ENCODE results near the gene MOB3C. TPM values are rescaled to one million over a fixed set of nuclear protein-coding genes. Genes with fewer than 3 reads are reported as not detected.

The MOB3C gene
- total and polyA plus RNA-seq, 2 experiments from 2014 or later: 5.5 to 6.2 TPM

DNA sequence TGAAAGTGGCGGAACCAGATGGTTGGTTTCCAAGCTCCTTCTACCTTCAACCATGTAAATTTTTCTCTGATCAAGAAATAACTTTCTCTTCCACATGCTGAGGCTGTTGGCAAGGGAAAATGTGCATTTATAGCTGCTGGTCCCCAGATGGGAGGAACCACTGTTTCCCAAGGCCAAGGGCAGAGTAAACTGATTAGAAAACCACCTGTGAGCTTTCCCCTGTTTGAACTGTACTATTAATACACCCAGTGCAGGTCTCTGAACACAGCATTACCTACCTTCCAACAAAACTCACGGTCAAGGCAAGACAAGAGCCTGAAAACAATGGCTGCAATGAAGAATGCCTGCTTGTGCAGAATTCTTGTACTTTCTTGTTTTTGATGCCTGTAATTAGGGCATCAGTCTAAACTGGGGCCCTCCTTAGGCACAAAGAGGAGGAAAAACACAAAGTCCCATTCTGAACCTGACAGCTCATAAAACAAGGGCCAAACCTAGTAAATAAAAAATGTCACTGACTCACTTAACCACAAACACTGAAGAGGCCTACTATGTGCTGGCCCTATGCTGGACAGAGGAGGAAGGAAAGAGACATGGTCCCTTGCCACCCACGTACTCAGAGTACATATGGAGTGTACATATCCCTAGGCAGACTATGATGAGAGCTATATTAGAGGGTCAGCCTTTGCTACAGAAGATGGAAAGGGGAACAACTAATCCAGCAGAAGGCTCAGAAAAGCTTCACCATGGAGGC, 15.2 kb downstream of the MOB3C start:
- H3K27me3 ChIP-seq: no peaks in the 10 kb centered on the region
- H3K4me3 ChIP-seq: no peak overlapping the region
- DNase-seq (ENCODE audit: low read depth in 1 of 2, low spot score in 1 of 2): no peak
- H3K4me1 ChIP-seq (ENCODE audit: low read depth): no peaks in the 10 kb centered on the region
- no peaks in the 10 kb centered on the region for H3K9me3 ChIP-seq (ENCODE audit: low read depth)
- no peaks in the 10 kb centered on the region for H3K36me3 ChIP-seq
- TF ChIP-seq, protein P1, sequence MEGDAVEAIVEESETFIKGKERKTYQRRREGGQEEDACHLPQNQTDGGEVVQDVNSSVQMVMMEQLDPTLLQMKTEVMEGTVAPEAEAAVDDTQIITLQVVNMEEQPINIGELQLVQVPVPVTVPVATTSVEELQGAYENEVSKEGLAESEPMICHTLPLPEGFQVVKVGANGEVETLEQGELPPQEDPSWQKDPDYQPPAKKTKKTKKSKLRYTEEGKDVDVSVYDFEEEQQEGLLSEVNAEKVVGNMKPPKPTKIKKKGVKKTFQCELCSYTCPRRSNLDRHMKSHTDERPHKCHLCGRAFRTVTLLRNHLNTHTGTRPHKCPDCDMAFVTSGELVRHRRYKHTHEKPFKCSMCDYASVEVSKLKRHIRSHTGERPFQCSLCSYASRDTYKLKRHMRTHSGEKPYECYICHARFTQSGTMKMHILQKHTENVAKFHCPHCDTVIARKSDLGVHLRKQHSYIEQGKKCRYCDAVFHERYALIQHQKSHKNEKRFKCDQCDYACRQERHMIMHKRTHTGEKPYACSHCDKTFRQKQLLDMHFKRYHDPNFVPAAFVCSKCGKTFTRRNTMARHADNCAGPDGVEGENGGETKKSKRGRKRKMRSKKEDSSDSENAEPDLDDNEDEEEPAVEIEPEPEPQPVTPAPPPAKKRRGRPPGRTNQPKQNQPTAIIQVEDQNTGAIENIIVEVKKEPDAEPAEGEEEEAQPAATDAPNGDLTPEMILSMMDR (IDR thresholded peaks at IDR 0.05; ENCODE audit: low read depth, low read length): no peak
- no peak overlapping the region for H3K27ac ChIP-seq

DNA sequence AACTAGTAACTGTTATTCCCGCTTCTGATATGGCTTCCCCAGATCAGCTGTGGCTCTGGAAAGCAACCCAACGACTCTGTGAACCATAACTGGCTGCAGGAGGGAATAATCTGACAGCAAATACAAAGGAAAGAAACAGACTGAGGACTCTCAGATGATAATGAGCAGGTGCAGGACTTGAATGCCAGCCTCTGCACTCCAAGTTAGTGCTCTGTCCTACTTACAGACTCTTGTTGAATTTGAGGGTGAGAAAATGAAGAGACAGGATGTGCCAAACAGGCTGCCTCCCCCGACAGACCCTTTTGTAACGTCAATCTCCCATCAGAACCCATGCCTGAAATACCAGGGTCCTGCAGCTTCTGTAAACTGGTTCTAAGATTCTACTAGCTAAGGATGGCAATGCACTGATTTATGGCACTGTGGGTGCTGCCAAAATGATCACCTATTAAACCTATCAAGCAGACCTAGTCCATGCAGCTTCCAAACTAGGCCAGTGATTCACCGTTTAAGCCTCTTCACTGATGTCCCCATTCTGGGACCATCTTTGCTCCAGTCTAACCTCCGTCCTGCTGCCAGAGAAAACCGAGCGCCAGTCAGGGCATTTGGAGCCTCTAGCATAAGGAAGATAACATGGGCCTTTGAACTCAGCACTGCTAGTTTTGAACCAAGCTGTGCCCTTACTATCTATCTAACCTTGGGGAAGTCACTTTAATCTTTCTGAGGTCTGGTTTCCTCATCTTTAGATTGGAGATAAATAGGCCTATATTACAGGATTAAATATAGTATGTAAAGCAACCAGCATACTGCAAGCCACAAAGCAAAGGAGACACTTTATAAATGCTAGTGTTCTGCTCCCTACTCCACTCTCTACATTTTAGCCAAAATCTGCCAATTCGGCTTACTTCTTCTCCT, 17.3 kb downstream of the MOB3C start:
- Histone ChIP-seq H3K27ac (no peak overlapping the region), H3K4me3 (no peak overlapping the region), H3K9me3 (ENCODE audit: low read depth) (no peaks in the 10 kb centered on the region), H3K27me3 (no peaks in the 10 kb centered on the region), H3K4me1 (ENCODE audit: low read depth) (no peaks in the 10 kb centered on the region), H3K36me3 (no peaks in the 10 kb centered on the region)
- DNase-seq (ENCODE audit: low read depth in 1 of 2, low spot score in 1 of 2): no peak
- TF ChIP-seq, protein P1 (IDR thresholded peaks at IDR 0.05; ENCODE audit: low read depth, low read length): no peak

DNA sequence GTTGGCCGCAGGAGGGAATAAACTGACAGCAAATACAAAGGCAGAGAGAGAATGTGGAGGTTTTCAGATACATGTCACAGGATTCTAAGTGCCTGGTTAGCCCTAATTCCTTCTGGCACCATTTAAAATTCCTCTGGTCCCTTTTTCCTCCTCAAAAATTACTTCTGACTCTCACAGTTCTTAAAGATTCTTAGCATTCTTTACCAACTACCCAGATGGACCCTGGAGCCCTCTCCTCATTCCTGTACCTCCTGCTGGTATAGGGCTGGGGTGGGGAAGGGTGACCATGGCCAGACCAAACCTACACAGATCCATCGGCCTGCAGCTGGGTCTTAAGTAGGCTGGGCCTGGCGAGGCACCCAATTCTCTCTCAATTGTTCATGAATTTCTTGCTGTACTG, 19.8 kb downstream of the MOB3C start:
- Histone ChIP-seq H3K4me3 (no peak overlapping the region), H3K36me3 (peaks cover 2% of the 10 kb centered on the region), H3K27me3 (no peaks in the 10 kb centered on the region), H3K27ac (no peak overlapping the region), H3K4me1 (ENCODE audit: low read depth) (no peaks in the 10 kb centered on the region), H3K9me3 (ENCODE audit: low read depth) (no peaks in the 10 kb centered on the region)
- no peak for DNase-seq (ENCODE audit: low read depth in 1 of 2, low spot score in 1 of 2)
- TF ChIP-seq, protein P1 (IDR thresholded peaks at IDR 0.05; ENCODE audit: low read depth, low read length): no peak

DNA sequence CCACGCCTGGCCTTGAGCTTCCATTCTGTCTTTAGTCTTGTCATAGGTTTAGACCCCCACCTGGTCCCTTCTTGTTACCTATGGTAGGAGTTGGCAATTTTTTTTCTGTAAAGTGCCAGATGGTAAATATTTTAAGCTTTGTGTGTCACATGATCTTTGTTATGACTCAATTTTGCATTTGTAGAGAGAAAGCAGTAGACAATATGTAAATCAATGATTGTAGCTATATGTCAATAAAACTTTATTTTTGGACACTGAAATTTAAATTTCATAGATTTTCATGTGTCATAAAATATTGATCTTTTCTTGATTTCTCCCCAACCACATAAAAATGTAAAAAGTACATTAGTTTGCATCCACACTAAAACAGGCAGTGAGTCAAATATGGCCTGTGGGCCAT, 20.6 kb downstream of the MOB3C start:
- Histone ChIP-seq H3K27ac (no peak overlapping the region), H3K4me3 (no peak overlapping the region), H3K27me3 (no peaks in the 10 kb centered on the region), H3K4me1 (ENCODE audit: low read depth) (no peaks in the 10 kb centered on the region), H3K36me3 (peaks cover 2% of the 10 kb centered on the region), H3K9me3 (ENCODE audit: low read depth) (no peaks in the 10 kb centered on the region)
- no peak for DNase-seq (ENCODE audit: low read depth in 1 of 2, low spot score in 1 of 2)
- TF ChIP-seq, protein P1 (IDR thresholded peaks at IDR 0.05; ENCODE audit: low read depth, low read length): no peak

DNA sequence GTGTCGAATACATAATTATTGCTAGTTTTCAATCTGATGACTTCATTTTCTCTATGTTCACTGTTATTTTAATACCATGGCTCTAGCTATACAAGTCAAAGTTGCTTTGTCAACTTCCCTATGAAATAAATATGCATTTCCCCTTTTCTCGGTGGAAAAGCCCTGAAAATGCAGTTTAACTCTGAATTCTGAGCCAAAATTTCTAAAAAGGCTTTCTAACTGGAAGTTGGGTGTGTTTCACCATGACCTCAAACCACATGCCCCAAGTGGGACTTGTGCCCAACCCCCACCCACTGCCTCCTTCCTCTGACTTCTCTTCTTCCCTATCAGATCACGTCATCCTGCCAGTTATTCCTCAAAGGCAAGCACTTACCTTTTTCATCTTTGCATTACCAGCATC, 21.5 kb downstream of the MOB3C start:
- H3K4me3 ChIP-seq: no peak overlapping the region
- H3K27ac ChIP-seq: no peak overlapping the region
- H3K36me3 ChIP-seq: peaks cover 2% of the 10 kb centered on the region
- no peaks in the 10 kb centered on the region for H3K27me3 ChIP-seq
- H3K4me1 ChIP-seq (ENCODE audit: low read depth): no peaks in the 10 kb centered on the region
- H3K9me3 ChIP-seq (ENCODE audit: low read depth): no peaks in the 10 kb centered on the region
- TF ChIP-seq, protein P1 (IDR thresholded peaks at IDR 0.05; ENCODE audit: low read depth, low read length): no peak
- DNase-seq (ENCODE audit: low read depth in 1 of 2, low spot score in 1 of 2): no peak
